Hematopoietic multipotent progenitor cell treated with erythropoietin and hydrocortisone succinate and interleukin-3 and kit ligand, for 6 days (in vitro differentiated cells): ENCODE results near the gene RPS6KL1.

ENCODE experiments used
- DNase-seq: peaks from one replicate; pipeline ENCODE4 v3.0.0-alpha.2; 2015

Gene RPS6KL1

GRCh38 chr14:74951443-74952179 lies 28.6 kb upstream of the RPS6KL1 start:
- DNase-seq, result no peak

- DNase-seq, result no peak
These were observed 27.9 kb upstream of the RPS6KL1 start for GRCh38 chr14:74950795-74951442.

DNA sequence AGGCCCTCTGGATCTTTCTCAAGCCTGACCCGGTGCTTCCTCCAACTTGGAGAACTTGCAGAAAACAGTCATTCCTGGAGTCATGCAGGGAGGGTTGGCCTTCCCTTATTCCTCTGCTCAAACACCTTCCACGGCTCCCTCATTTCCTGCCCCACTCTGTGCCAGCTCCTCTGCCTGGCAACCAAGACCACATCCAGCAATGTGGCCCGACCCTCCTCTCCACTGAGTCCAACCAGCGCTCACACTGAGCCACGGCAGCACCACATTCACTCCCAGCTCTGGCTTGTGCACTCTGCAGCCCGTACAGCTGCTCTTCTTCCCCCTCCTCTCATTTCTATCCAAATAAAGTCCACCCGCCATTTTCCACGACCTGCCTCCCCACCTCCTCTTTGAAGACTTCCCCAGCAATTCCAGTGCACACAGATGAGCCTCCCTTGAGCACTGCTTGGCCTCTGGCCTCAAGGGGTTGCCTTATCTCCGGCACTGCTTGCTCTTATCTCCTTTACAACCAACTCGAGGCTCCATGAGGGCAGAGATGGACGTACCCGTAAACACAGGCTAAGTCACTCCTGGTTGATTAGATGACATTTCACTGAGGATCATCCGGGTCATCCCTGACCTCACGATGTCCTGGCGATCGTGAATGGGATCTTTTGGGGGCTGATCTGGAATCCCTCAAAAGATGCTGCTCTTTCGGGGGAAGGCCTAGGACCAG lies 27.0 kb upstream of the RPS6KL1 start:
- peak; percentile 64 for DNase-seq

DNA sequence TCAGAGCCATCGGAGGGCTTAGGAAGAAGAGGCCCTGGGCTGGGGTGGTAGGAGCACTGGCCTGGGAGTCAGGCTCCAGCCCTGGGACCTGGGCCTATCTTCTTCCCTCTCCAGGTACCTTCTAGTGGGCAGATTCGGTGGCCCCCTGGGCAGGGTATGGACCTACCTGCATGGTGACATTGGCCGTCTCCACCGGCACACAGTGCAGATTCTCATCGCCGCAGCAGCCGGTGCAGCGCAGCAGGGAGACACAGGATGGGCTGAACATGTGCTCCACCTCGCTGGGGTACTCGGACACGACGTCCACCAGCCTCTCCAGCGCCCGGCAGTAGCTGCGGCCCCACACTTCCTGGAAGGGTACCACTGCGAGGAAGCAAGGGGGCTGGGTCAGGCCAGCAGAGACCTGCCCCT lies 26.1 kb upstream of the RPS6KL1 start:
- no peak for DNase-seq

GRCh38 chr14:74948228-74949175 lies 25.4 kb upstream of the RPS6KL1 start:
- no peak for DNase-seq

- DNase-seq, result no peak
These were observed 24.5 kb upstream of the RPS6KL1 start for GRCh38 chr14:74947353-74948227.

DNA sequence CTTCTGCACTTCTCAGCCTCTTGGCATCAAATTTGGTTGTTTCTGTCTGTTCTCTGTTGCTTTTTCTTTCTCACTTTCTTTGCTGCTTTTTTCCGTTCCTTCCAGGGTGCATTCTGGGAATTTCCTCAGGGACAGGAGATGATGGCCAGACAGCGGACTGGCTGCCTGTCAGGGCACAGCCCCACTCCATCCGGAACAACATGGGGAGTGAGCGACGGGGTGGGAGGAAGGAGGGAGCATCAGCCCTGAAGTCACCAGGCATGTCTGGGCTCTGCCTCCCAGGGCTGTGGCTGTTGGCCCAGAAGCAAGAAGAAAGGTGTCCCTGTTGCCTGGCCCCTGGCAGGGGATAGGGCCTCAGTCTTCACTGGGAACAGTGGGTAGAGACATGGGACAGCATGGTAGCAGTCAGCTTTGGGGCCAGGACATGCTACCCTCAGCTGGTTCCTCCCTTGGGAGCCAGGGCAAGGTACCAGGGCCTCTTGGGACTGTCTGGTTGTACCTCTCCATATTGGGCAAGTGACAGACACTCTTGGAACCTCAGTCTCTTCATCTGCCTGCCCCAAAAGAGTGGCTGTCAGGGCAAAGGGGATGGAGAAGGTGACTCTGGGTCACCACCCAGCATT lies 23.7 kb upstream of the RPS6KL1 start:
- DNase-seq, result no peak

DNA sequence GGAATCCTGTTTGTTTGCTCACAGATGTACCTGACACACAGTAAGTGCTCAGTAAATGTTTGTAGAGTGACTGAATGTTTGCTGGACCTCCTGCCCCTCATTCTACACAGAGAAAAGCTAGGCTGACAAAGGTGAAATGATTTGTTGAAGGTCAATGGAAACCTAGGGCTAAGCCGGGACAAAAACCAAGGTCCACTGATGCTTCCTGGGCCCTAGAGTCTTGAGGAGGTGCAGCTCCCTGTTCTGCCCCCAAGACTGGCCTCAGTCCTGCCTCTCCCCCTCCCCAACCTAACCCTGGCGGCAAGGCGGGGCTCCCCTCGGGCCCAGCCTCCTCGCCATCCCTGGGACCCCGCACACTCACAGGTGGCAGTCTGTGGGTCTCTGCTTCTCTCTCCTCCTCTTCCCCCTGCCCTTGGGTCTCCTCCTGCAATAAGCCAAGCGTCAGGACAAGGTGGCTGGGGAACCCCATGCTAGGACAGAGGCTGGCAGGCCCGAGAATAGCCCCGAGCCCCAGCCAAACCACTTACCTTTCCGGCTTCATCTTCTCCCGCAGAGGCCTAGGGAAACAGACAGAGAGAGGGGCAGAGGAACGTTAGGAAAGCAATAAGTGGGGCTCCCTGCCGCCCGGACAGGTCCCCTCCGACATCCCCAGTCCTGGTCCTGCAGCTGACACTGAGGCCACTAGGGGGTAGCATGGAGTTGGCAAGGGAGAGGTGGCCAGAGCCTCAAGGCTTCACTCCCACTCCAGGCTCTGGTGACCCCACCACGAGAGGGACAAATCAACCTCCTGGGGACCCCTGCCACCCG lies 23.0 kb upstream of the RPS6KL1 start:
- peak; percentile 88 for DNase-seq

DNA sequence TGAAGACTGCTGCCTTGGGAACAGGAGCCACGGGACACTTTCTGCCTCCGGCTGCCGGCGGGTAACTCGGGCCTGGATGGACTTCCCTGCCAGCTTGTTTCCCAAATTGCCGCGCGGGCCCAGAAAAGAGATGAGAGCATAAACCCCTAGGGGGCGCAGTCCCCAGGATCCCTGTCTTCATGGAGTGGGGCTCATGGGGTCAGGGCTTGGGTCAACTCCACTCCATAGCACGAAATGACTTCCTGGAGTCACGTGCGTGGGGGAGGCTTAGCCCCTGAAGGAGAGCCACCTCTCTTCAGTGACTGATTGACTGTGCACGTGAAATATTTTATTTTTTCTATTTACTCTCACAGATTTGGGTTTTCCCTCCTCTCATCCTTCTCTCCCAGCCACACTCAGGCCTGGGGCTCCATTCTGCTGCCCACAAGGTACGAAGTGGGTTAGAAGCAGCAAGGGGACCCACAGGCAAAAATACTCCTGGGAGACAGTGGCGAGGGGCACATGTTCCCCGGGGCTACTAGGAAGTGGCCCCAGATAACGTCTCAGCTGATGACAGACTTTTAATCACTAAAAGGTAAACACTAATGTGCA lies 22.3 kb upstream of the RPS6KL1 start:
- peak; percentile 79 for DNase-seq

DNA sequence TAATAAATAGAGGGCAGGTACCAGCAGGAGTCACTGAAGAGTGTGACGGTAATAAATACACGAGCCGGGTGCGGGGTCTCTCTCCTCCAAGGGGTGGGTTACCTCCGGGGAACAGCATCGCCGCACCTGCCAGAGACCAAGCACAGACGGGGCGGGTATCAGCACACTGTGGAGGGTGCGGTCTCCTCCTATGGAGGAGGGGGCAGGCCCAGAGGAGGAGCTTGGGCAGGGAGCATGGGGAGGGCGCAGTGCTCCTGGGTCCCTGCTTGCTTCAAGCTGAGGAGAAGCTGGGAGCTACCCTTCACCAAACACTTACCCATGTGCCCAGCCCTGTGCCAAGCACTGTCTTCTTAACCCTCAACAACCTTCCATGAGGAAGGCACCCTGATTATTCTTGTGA lies 19.5 kb upstream of the RPS6KL1 start:
- peak; percentile 56 for DNase-seq

DNA sequence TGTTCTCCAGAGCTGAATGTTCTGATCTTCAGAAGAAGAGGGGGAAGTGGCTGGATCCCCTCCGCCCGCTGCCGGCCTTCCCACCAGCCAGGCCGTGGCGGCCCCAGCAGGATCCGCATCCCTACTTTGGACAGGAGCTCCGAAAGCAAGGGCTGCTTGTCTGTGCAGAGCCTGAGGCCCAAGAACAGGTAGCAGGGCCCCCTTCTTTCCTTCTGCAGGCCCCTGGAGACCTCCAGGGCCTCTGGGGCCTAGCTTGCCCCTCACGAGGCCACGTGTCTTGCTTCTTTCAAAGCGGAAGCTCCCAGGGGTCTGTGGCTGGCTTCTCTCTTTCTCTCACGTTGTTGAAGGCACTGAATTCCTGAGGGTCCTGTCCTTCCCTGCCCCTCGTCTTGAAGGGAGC lies 19.1 kb upstream of the RPS6KL1 start:
- no peak for DNase-seq

- peak; percentile 83 for DNase-seq
These were observed 18.6 kb upstream of the RPS6KL1 start for GRCh38 chr14:74941676-74942097.

DNA sequence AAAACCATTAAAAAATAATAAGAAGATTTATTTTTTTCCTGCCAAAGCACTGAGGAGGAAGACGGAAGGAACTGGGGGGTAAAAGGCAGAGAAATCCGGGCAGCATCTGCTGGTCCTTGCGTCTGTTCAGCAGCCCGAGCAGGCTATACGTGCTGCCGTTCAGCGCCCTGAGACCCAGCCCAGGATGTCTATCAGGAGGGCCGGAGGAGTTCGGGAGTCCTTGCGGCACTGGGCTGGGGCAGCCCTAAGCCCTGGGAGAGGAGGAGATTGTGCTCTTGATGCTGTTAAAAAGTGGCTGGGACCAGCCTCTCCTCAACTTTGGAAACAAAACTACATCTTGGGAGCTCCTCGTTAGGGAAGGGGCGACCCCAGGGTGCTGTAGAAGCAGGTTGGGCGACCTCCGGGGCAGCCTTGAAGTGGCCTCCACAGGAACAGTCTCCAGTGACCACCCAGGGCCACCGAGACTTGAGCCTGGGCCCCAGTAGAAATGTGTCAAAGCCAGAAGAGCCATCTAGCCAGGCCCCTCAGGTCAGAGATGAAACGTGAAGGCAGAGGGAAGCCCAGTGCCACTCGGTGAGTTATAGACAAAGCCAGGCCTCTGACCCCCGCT lies 18.0 kb upstream of the RPS6KL1 start:
- no peak for DNase-seq

DNA sequence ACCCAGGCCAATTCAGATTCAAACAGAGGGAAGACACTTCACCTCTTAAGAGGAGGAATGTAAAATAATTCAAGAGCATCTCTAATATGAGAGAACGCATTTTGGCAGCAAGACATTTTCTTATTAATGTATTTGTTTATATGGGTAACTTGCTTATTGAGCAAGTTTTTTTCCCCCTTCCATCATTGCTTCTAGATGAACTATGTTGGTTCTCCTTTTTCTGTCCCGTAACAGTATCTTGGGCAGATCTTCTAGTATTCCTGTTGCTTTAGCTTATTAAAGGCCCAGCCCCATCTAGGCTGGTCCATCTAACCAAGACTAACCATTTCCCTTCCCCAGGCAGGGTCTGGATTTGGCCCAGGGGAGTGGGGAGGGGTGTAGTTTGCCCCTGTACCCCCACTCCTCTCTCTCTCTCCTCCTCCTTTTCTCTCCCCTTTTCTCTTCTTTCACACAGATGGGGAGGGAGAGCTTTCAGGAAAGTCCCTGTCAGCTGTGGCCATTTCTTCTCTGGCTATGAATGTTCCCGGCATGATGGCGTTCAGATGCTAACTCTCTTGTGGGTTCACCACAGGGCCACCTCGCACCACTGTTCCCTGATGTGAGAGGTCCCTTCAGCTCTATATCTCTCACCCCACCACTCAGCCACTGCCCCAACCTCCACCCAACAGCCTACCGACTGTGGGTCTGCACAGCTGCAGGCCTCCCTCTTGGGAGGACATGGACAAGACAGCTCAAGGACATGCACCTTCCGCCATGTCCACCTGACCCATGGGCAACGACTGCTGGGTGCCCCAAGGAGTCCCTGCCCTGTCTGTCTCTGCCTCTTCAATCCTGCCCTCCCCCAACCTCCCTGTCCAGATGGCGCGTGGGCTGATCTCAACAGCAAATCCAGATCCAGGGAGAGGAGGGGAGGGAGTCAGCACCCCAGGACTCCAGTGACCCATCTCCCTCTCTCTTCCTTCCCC lies 15.8 kb upstream of the RPS6KL1 start:
- no peak for DNase-seq

DNA sequence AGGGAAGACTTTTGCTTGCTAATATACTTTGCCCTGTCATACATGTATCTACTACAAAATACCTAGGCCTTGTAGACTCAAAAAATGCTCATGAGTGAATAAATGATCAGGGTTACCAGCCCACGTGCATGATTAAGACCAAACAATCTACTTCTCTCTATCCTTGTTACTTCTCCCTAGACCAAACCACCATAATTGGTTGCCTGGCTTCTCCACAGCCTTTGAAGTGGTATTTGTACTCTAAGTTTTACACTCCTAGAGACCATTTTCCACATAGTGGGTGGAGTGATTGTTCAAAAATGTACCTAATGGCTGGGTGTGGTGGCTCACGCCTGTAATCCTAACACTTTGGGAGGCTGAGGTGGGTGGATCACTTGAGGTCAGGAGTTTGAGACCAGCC lies 14.1 kb upstream of the RPS6KL1 start:
- DNase-seq, result no peak

DNA sequence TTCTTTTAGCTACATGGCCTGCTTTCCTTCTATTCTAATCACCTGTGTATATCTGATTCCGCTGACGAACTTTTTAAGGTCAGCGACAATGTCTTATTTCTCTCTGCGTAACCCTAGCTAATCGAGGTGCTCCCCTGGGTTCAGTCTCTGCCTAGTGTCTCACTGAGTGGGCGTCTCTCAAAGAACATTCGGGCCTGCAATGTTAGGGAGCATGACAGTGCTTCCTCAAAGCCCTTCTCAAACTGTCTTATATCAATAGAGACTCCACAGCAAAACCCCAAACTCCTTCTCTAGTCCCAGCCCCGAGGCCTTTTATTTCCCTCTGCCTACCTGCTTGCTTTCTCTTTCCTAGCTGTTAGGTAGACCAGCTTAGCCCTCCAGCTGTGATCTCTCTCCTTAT lies 13.7 kb upstream of the RPS6KL1 start:
- no peak for DNase-seq

DNA sequence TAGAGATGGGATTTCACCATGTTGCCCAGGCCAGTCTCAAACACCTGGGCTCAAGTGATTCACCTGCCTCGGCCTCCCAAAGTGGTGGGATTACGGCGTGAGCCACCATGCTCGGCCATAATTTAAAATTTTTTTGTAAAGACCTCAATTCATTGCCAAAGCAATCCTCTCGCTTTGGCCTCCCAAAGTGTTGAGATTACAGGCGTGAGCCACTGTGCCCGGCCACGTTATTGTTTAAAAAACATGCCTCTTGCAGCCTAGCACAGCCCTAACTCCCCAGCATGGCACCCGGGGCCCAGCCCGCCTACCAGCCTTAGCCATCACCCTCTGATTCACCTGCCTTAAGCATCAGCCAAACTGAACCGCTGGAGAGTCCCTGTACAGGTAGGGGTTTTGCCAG lies 13.1 kb upstream of the RPS6KL1 start:
- DNase-seq, result no peak

- DNase-seq, result no peak
These were observed 12.3 kb upstream of the RPS6KL1 start for GRCh38 chr14:74935360-74935680.
